Measurements from ENCODE around the gene HARBI1.
A peak's percentile ranks its signal among the peaks of the same experiment; 100 is the strongest.
"Not testable (repeated sequence)": the region's sequence is repeated elsewhere in the genome, so short reads cannot be mapped to it uniquely, and the experiment has no call there.

HARBI1 gene

DNA sequence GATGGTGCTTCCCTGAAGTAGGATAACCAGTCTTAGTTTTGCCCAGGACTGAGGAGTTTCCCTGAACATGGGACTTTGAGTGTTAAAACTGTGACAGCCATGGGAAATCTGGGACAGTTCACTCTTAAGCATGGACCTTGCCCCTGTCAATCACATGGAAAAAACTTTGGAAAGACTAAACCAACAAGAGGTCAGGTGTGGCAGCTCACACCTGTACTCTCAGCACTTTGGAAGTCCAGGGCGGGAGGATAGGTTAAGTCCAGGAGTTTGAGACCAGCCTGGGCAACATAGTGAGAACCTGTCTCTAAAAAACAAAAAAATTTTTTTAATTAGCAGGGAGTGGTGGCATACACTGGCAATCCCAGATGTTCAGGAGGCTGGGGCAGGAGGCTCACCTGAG lies 19.9 kb downstream of the HARBI1 start:
- no peak for DNase-seq (ENCODE audit: low read depth)

DNA sequence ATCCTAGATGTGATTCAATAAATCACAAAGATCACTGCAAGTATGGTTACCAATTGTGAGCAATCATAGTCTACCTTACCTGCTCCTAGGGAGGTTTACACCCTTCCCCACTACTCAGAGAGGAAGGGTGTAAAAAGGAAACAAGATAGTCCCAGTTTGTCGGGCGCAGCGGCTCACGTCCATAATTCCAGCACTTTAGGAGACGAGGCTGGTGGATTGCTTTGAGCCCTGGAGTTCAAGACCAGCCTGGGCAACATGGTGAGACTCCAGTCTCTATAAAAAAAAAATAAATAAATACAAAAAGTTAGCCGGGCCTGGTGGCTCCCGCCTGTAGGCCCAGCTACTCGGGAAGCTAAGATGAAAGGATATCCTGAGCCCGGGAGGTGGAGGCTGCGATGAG lies 22.2 kb downstream of the HARBI1 start:
- no peak for DNase-seq (ENCODE audit: low read depth)

DNA sequence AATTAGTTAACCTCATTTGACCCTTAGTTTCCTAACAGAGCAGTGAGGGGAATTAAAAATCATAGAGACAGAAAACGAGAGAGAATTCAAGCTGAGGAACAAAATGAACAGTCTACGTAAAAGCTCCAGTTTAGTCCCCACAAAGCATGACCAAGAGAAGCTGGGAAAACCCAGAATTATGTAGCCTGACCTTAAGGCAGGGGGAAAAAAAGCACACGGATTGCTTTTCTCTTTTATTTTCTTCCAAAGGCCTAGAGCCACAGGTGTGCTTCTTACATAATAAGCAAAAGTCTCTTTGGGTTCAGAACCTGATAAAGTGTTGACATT lies 22.7 kb downstream of the HARBI1 start:
- DNase-seq (ENCODE audit: low read depth) = no peak

DNA sequence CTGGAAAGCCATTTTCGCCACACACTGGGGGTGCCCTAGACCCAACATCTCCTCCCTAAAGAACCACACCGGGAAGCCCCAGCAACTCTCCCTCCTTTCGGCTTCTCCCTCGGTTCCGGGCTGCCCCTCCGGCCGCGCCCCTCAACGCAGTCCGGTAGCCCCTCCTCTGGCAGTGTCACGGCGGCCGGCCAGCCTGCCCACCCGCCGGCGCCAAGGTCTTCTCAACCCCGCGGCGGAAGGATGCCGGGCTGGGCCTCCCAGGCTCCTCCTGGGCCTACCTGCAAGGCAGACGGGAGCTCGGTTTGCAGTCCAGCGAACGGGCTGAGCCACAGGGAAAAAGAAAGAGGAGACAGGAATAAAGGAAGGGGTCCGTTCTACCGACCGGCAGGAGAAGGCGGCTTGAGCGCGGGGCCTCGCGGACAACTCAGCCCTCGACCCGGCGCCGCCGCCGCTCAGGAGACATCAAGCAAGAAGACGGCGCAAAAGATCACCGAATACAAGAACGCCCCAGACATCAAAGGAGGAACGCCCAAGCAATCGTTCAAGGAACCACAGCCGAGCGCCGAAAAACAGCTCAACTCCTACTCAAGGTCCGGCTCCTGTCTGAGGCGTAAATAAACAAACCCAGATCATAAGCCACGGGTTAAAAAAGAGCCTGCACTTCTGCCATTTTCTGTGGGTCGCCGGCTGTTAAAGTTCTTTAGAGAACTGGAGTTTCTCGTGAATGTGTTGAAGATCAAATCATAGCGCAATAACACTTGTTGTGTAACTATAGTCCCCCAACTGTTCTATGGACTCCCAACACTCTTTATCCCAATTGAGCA lies 23.3 kb downstream of the HARBI1 start, which contains the start of gene AMBRA1:
Gene AMBRA1, minus strand, starts transcription at position 474 of the 824 bp plus-strand sequence. CDS start 45,643 bp downstream, outside the sequence.
- peak; percentile 68 for DNase-seq (ENCODE audit: low read depth)

DNA sequence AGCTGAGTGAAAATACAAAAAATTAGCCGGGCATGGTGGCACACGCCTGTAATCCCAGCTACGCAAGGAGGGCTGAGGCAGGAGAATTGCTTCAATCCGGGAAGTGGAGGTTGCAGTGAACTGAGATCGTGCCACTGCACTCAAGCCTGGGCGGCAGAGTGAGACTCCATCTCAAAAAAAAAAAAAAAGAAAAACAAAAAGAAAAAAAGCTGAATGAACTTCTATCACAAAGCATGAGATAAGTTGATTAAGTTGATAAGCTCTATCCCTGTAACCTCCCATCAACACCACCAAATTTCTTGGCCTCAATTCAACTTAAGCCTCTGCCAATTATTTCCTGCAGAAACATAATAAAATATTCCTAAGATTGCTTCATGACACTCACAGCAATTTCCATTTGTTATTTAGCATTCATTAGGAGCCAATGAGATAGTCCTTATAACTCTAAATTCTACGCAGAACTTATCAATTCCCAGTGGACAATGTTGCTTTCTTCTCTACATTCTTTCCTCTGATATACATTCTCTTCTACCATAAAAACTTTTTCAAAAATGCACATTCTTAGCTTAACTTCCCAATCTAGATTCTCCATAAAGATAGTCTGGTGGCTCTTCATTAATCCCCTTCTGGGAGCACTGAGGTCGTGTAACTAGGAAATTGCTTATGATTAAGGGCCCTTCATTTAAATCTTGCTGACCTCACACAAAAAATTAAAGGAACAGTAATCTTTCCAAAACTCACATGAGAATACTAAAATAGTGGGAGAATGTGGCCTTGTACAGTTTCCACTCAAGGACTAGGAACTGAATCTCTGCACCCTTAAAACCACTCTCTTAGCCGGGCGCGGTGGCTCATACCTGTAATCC lies 26.1 kb downstream of the HARBI1 start:
- DNase-seq (ENCODE audit: low read depth) = no peak

DNA sequence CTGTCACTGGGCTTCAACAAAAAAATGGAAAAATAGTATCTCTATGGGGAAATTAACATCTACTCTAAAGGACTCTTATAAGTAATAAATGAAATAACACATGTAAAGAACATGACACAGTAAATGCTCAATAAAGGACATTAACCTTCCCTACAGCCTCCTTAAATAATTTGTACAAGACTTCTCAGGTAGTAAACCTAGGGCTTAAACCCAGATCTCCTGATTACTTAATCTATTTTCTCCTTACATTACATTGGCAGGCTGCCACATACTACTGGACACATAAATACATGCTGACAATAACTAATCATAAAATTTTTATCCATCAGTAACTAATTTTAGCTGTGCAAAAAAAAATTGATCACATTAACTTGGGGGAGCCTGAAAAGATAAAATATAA lies 28.1 kb downstream of the HARBI1 start:
- no peak for DNase-seq (ENCODE audit: low read depth)

DNA sequence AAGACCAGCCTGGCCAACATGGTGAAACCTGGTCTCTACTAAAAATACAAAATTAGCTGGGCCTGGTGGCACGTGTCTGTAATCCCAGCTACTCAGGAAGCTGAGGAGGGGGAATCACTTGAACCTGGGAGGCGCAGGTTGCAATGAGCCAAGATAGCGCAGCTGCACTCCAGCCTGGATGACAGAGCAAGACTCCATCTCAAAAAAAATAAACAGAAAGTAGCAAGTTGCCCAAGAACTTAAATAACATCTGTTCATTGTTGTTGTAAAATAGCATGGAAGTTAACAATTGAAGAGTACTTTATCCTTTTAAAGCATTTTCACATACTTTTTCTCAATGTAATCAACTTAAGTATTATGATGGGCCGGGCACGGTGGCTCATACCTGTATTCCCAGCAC lies 28.9 kb downstream of the HARBI1 start:
- no peak for DNase-seq (ENCODE audit: low read depth)

DNA sequence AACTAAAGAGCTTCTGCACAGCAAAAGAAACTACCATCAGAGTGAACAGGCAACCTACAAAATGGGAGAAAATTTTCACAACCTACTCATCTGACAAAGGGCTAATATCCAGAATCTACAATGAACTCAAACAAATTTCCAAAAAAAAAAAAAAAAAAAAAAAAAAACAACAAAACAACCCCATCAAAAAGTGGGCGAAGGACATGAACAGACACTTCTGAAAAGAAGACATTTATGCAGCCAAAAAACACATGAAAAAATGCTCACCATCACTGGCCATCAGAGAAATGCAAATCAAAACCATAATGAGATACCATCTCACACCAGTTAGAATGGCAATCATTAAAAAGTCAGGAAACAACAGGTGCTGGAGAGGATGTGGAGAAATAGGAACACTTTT lies 33.5 kb downstream of the HARBI1 start:
- DNase-seq (ENCODE audit: low read depth) = not testable (repeated sequence)

DNA sequence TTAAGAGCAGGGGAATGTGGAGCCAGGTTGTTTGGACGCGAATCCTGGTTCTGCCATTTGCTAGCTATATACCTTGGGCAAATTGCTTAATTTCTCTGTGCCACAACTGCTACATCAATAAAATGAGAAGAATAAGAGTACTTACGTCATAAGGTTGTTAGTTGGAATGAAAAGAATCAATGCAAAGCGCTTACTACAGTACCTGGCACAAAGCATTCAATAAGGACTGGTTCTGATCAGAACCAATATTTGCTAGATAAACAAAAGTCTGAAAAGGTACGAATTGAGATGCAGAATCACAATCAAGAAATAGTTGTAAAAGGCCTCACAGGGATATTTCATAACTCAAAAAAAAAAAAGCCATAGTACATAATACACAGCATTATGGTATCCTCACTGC lies 34.4 kb downstream of the HARBI1 start:
- DNase-seq (ENCODE audit: low read depth) = no peak

DNA sequence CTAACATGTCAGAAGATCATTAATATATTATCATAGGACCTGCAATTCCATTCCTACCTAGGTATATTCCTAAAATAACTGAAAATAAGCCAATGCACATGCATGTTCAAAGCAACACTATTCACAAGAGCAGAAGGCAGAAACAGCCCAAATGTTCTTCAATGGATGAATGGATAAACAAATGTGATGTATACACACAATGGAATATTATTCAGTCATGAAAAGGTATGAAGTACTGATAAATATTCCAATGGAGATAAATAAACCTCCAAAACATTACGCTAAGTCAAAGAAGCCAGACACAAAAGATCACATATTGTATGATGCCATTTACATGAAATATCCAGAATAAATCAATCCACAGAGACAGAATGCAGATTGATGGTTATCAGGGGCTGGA lies 40.0 kb downstream of the HARBI1 start:
- DNase-seq (ENCODE audit: low read depth) = no peak

DNA sequence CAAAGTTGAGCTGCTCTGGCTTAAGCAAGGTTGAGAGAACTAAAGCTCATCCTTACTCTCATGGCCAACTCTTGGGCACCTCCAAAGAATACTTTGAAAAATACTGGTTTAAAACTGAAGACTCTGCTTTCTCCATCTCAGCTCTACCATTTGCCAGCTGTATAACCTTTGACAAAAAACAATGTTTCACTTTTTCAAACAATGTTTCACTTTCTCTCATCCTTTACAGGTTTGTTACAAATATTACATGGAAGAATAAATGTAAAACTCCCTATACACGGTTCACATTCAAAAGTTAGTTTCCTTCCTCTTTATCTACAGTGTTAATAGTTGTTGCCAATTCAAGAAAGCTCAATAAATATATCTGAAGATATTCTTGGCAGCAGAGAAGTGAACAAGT lies 42.4 kb downstream of the HARBI1 start:
- no peak for DNase-seq (ENCODE audit: low read depth)

DNA sequence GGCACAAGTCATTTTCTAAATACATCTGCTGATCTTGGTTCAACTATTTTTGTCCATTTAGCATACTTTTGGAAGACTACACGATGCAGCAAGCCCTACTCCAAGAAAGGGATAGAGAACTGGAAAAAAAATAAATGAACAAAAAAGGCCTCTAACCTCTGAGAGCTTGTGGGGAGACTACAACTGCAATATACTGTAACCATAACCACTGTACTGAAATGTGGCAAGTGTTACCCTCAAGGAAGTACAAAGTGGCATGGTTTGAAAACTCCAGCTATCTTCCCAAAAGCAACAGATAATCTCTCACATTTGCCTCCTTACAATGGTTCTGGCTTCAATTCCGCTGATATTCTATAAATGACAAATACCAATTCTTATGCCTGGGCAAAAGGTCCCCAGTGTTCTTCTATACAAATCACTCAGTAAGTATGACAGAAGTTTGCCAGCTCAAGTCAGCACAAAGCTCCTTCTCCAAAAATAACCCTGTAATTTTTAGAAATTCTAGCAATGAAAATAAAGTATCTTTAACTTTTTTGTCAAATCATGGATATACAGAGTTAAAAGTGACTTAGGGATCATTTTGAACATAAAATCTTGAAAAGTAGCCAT lies 46.1 kb downstream of the HARBI1 start:
- no peak for DNase-seq (ENCODE audit: low read depth)

DNA sequence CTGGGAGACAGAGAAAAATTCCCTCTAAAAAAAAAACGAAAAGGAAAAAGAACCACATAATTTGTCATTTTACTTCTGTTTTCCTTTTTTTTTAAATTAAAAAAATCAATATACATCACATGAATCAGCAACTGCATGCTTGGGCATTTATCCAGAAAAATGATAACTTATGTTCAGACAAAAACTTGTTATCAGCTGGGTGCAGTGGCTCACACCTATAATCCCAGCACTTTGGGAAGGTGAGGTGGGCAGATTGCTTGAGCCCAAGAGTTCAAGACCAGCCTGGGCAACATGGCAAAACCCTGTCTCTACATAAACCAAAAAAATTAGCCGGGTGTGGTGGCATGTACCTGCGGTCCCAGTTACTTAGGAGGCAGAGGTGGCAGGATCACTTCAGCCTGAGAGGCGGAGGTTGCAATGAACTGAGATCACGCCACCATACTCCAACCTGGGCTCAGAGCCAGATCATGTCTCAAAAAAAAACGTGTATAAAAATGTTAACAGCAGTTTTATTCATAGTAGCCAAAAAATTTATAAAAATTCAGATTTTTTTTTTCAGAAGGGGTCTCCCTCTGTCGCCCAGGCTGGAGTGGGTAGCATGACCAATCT lies 51.7 kb downstream of the HARBI1 start:
- DNase-seq (ENCODE audit: low read depth) = no peak

DNA sequence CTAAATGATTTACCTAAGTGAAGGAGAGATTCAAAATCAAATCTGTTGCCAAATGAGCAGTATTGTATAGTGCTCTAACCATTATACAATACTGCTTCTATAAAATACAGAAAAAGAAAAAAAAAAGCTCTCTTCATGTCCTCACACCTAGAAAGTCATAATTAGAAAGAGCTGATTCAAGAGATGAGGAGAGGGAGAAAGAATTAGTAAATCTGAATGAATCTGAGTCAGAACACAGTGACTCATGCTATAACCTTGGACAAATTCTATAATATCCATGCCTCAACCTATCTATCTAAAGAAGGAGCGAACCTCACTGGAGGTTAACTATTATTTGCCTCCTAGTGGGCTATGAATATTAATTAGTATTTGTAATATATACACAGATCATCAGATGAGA lies 52.6 kb downstream of the HARBI1 start:
- DNase-seq (ENCODE audit: low read depth) = no peak

DNA sequence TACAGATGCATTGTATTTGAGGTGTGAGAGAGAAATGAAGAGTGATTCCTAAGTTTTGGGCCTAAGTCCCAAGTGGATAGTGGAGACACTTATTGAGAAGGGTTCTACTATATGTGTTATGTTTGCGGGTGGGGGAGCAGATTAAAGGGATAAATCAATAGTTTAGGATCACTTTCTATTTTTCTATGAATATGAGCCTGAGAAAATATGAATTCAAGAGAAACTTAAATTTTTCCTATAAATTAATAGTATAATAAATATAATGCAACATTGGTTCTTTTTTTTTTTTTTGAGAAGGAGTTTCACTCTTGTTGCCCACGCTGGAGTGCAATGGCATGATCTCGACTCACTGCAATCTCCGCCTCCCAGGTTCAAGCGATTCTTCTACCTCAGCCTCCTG lies 54.5 kb downstream of the HARBI1 start:
- DNase-seq (ENCODE audit: low read depth) = no peak

DNA sequence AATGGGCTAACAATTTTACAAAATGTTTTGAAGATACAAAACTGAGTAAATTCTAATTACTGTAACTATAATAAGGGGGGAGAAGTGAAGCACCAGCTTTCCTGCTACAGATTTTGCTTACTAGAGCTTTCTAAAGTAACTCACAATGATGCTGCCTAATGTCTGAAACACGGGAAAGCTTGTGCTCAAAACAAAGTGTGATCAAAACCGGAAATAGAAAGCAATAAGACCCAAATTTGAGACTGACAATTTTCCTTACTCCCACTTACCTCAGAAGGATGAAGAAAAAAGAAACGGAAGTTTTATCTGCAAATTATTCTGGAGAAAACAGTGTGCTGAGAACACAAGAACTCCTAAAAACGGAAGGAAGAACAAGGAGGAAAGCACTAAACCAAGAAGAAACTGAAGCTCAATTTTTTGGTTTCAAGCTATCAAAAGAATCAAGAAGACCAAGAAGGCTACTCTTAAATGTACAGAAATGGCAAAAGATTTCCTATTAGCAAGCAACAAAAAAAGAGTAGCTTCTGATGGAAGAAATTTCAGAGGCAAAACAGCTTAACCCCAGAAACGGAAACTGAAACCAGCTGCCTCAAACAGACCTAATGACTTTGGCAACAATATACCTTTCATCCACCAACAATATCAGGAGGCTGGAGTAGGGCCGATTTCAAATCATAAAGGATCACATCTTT lies 56.6 kb downstream of the HARBI1 start:
- peak; percentile 11 for DNase-seq (ENCODE audit: low read depth)

DNA sequence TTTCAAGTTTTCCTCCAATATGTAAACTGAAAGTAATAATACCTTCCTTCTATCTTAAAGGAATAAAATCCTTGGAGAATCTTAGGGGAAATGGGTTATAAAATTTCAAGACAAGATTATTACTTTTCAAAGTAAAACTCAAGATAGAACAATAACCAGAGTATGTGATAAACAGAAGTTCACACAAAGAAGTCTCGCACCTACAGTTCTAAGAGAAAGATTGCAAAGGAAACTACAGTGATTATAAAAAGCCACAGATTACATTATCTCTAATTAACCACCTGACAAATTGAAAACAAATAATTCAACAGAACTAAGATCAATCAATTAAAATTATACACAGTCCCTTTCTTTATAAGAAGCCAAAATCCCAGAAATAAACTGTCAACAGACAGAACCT lies 57.2 kb downstream of the HARBI1 start:
- no peak for DNase-seq (ENCODE audit: low read depth)

DNA sequence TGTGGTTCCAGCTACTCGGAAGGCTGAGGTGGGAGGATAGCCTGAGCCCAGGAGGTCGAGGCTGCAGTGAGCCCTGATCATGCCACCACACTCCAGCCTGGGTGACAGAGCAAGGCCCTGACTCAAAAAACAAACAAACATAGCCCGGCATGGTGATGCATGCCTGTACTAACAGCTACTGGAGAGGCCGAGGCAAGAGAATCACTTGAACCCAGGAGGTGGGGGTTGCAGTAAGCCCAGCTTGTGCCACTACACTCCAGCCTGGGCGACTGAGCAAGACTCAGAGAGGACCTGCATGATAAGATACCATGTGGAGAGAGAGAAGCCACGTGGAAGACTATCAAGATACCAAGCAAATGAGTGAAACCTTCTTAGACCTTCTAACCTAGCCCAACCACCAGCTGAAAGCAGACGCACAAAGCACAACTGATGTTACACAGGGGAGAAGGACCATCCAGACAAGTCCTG lies 59.3 kb downstream of the HARBI1 start:
- no peak for DNase-seq (ENCODE audit: low read depth)

DNA sequence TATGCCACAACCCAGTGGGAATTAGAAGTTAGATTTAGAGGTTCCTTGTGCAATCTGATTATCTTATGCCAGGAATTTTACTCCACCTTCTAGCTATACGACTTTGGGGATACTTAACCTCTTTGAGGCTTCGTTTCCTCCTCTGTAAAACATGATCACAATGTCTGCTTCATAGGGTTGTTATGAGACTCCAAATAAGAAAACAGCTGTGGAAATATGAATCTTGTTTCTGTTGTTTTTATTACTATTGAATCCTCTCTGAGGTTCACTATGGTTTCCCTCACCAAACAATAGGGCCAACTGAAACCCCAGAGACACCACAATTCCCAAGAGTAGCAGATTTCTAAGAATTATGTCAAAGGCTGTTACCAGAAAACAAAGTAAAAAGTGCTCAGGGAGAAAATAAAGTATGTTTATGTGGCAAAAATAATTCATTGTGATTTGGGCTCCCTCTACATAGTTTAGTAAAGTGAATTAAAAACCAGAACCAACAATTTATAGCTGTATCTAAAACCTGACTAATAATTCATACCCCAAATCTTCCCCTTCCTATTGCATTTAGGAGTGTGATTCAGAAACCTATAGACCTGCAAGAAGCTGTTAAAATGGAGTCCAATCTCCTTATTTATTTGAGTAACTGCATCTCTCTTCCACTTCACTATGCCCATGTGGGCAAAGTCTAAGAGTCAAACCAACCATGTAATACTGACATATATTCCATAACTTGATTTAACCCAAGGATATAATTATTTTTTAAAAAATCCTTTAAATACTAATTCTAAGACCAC lies 61.6 kb downstream of the HARBI1 start:
- DNase-seq (ENCODE audit: low read depth) = no peak

DNA sequence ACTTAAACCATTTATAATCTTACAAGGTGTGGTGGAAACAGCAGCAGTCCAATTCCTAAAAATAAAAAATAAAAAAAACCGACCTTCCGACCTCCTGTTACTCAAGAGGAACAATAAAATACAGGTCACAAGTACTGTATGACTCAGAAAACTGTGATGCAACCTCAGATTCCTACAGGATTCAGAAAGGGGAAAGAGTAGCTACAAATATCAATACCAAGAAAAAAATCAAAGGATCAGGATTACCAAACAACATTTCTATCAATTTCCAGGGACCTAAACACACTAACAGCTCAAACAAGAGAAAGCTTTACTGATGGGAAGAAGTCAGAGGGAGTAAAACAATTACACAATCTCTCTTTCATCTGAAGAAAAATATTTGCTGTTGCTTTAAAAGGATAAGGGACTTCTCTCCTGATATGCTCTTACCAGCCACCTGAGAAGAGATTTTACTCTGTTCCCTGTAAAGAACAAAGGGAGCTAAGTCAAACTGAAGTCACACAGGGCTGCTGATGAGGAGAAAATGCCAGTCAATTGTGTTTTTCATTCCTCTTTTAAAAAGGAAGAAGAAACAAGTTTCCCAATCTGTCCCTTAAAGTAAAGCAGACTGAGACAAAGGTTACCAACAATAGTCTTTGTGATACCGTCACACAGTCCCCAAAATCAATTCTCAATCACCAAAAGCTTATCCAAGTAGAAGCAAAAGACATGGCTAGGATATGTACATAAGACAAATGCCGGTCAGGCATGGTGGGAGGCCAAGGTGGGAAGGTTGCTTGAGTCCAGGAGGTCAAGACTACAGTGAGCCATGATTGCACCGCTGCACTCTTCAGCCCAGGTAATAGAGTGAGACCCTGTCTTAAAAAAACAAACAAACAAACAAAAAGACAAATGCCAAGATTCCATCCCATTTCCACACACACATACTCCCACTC lies 62.5 kb downstream of the HARBI1 start:
- DNase-seq (ENCODE audit: low read depth) = no peak

Data from stimulated activated CD4-positive, alpha-beta T cell treated with anti-CD3 and anti-CD28 coated beads, Interleukin-2, amount 100 ng/mL, for 4 hours (primary cell).